Measurements from ENCODE around the gene KIF26A. TPM values are rescaled to one million over a fixed set of nuclear protein-coding genes. Genes with fewer than 3 reads are reported as not detected.

KIF26A gene
- total RNA-seq, 6 donors from 2014 or later: 1.8 to 7.3 (median 3.5) TPM

DNA sequence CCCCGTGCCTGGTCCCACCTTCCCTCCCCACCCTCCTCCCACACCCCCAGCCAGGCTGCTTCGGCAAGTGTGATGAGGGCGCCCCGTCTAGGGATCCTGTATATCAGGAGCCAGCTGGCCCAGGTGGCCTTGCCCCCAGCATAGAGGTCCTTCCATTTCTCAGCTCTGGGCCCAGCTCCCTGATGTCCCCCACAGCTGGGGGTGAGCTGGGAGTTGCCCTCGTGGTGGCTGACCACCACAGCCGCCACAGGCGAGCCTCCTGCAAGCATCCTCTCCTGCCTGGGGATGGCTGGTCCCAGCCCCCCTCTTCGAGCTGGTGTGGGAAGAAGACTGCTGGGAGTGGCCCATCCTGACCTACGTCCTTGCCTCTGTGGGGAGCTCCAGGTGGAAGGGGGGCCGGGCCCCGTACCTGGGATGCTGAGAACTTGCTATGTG lies 45.4 kb upstream of the KIF26A start:
- peaks cover 0 to 14% (median 10%) of the 10 kb centered on the region in 4 donors for H3K4me1 ChIP-seq
- WGBS, 2 donors: 30 to 81% methylated on average over 2 to 11 of the region's 11 CpGs

GRCh38 chr14:104093366-104094055 lies 44.9 kb upstream of the KIF26A start:
- DNase-seq (peak in 1 of 2 donors; percentile 61), ATAC-seq (ENCODE audit: low FRiP score in 2 of 2) (peak in 1 of 2 donors; percentile 31)
- Histone ChIP-seq H3K9me3 (no peaks in the 10 kb centered on the region), H3K27me3 (no peaks in the 10 kb centered on the region), H3K36me3 (no peaks in the 10 kb centered on the region), H3K27ac (no peak overlapping the region), H3K4me1 (peaks cover 0 to 14% (median 10%) of the 10 kb centered on the region in 4 donors), H3K4me3 (no peak overlapping the region)
- TF ChIP-seq EP300 (IDR thresholded peaks at IDR 0.05): no peak
- no peak for TF ChIP-seq POLR2A (IDR thresholded peaks at IDR 0.05)
- TF ChIP-seq, protein P1, sequence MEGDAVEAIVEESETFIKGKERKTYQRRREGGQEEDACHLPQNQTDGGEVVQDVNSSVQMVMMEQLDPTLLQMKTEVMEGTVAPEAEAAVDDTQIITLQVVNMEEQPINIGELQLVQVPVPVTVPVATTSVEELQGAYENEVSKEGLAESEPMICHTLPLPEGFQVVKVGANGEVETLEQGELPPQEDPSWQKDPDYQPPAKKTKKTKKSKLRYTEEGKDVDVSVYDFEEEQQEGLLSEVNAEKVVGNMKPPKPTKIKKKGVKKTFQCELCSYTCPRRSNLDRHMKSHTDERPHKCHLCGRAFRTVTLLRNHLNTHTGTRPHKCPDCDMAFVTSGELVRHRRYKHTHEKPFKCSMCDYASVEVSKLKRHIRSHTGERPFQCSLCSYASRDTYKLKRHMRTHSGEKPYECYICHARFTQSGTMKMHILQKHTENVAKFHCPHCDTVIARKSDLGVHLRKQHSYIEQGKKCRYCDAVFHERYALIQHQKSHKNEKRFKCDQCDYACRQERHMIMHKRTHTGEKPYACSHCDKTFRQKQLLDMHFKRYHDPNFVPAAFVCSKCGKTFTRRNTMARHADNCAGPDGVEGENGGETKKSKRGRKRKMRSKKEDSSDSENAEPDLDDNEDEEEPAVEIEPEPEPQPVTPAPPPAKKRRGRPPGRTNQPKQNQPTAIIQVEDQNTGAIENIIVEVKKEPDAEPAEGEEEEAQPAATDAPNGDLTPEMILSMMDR (IDR thresholded peaks at IDR 0.05): no peak
- no peak for TF ChIP-seq POLR2AphosphoS5 (IDR thresholded peaks at IDR 0.05)
- 40 to 59% methylated on average over 5 to 18 of the region's 18 CpGs for WGBS, 2 donors

More for the DNA sequence above, 45.4 kb upstream of the KIF26A start:
- Histone ChIP-seq H3K27ac (no peak overlapping the region), H3K36me3 (no peaks in the 10 kb centered on the region), H3K4me3 (no peak overlapping the region), H3K9me3 (no peaks in the 10 kb centered on the region), H3K27me3 (no peaks in the 10 kb centered on the region)
- ATAC-seq (ENCODE audit: low FRiP score in 2 of 2) (no peak), DNase-seq (no peak)
- TF ChIP-seq, protein P1 (IDR thresholded peaks at IDR 0.05): no peak
- TF ChIP-seq EP300 (IDR thresholded peaks at IDR 0.05) (no peak), POLR2A (IDR thresholded peaks at IDR 0.05) (no peak), POLR2AphosphoS5 (IDR thresholded peaks at IDR 0.05) (no peak)

GRCh38 chr14:104094056-104094708 lies 44.2 kb upstream of the KIF26A start:
- H3K27ac ChIP-seq: no peak overlapping the region
- no peaks in the 10 kb centered on the region for H3K9me3 ChIP-seq
- no peak for TF ChIP-seq POLR2A (IDR thresholded peaks at IDR 0.05)
- TF ChIP-seq POLR2AphosphoS5 (IDR thresholded peaks at IDR 0.05): no peak
- TF ChIP-seq, protein P1 (IDR thresholded peaks at IDR 0.05): no peak
- TF ChIP-seq EP300 (IDR thresholded peaks at IDR 0.05): no peak
- ATAC-seq (ENCODE audit: low FRiP score in 2 of 2) (no peak), DNase-seq (no peak)
- no peaks in the 10 kb centered on the region for H3K27me3 ChIP-seq
- WGBS, 2 donors: 55 to 59% methylated on average over 16 to 20 of the region's 20 CpGs
- H3K36me3 ChIP-seq: no peaks in the 10 kb centered on the region
- H3K4me3 ChIP-seq: no peak overlapping the region
- peaks cover 0 to 14% (median 11%) of the 10 kb centered on the region in 4 donors for H3K4me1 ChIP-seq

GRCh38 chr14:104094709-104095425 lies 43.5 kb upstream of the KIF26A start:
- Histone ChIP-seq H3K4me1 (peaks cover 0 to 20% (median 11%) of the 10 kb centered on the region in 4 donors), H3K4me3 (no peak overlapping the region), H3K27ac (no peak overlapping the region), H3K27me3 (no peaks in the 10 kb centered on the region), H3K36me3 (no peaks in the 10 kb centered on the region), H3K9me3 (no peaks in the 10 kb centered on the region)
- peak; percentile 62 to 73 for ATAC-seq (ENCODE audit: low FRiP score in 2 of 2)
- DNase-seq: peak; percentile 67 to 96
- no peak for TF ChIP-seq EP300 (IDR thresholded peaks at IDR 0.05)
- no peak for TF ChIP-seq POLR2AphosphoS5 (IDR thresholded peaks at IDR 0.05)
- TF ChIP-seq, protein P1 (IDR thresholded peaks at IDR 0.05): peak; percentile 91 to 96 (median 92)
- 52 to 65% methylated on average over 12 to 34 of the region's 35 CpGs for WGBS, 2 donors
